Stimulated activated CD4-positive, alpha-beta T cell treated with anti-CD3 and anti-CD28 coated beads, Interleukin-12 subunit alpha, Interleukin-12 subunit beta, amount 100 ng/mL, for 24 hours (primary cell): ENCODE data around the gene RGMA.

Experiments used
- DNase-seq, 2 experiments: peaks; one replicate each; pipeline ENCODE4 v3.0.0-alpha.2; 2020; ENCODE audit warnings: low read depth in 2 of 2

RGMA gene

GRCh38 chr15:93088981-93089726, at the start of gene RGMA:
Gene RGMA (minus strand): TSS chr15:93089211. CDS start chr15:93088932, 279 bp downstream.
- DNase-seq, result no peak

GRCh38 chr15:93136606-93137005, 47.6 kb upstream of the RGMA start:
- DNase-seq, result no peak

GRCh38 chr15:93135997-93136397, 47.0 kb upstream of the RGMA start:
- no peak for DNase-seq

- no peak for DNase-seq
Measured at GRCh38 chr15:93135459-93135858, 46.4 kb upstream of the RGMA start.

GRCh38 chr15:93131485-93132095, 42.6 kb upstream of the RGMA start:
- no peak for DNase-seq

- DNase-seq, result no peak
Measured at GRCh38 chr15:93129702-93130488, 40.9 kb upstream of the RGMA start.

GRCh38 chr15:93127286-93127685, 38.3 kb upstream of the RGMA start:
- DNase-seq, result no peak

- DNase-seq, result no peak
Measured at GRCh38 chr15:93126599-93126998, 37.6 kb upstream of the RGMA start.

- no peak for DNase-seq
Measured at GRCh38 chr15:93126148-93126547, 37.1 kb upstream of the RGMA start.

- no peak for DNase-seq
Measured at GRCh38 chr15:93124126-93124525, 35.1 kb upstream of the RGMA start.

GRCh38 chr15:93121973-93122910, 33.2 kb upstream of the RGMA start:
- no peak for DNase-seq

GRCh38 chr15:93121107-93121506, 32.1 kb upstream of the RGMA start:
- no peak for DNase-seq

GRCh38 chr15:93118904-93119303, 29.9 kb upstream of the RGMA start:
- no peak for DNase-seq

- no peak for DNase-seq
Measured at GRCh38 chr15:93111451-93111850, 22.4 kb upstream of the RGMA start.

GRCh38 chr15:93110502-93111040, 21.6 kb upstream of the RGMA start:
- no peak for DNase-seq

GRCh38 chr15:93109336-93110102, 20.5 kb upstream of the RGMA start:
- no peak for DNase-seq

- DNase-seq, result no peak
Measured at GRCh38 chr15:93107646-93108045, 18.6 kb upstream of the RGMA start.

GRCh38 chr15:93105485-93105884, 16.5 kb upstream of the RGMA start:
- DNase-seq, result no peak

- DNase-seq, result no peak
Measured at GRCh38 chr15:93103823-93104222, 14.8 kb upstream of the RGMA start.

- DNase-seq, result no peak
Measured at GRCh38 chr15:93102211-93102610, 13.2 kb upstream of the RGMA start.

- DNase-seq, result no peak
Measured at GRCh38 chr15:93093765-93094164, 4.8 kb upstream of the RGMA start.
